Iris pigment epithelial cell (primary cell): ENCODE data around the gene ZSWIM2.
"Not testable (repeated sequence)": the region's sequence is repeated elsewhere in the genome, so short reads cannot be mapped to it uniquely, and the experiment has no call there.

Experiments used
- DNase-seq: peaks from one replicate; pipeline ENCODE4 v3.0.0-alpha.2; 2011; ENCODE audit warnings: low read depth

Gene ZSWIM2

GRCh38 chr2:186848873-186849578, at the start of gene ZSWIM2:
TSS of gene ZSWIM2 (minus strand) at chr2:186849170. CDS start at chr2:186849130, 40 bp downstream.
- DNase-seq, result peak; percentile 98

- DNase-seq, result not testable (repeated sequence)
Observed at GRCh38 chr2:186896220-186896619, 47.2 kb upstream of the ZSWIM2 start.

- no peak for DNase-seq
Observed at GRCh38 chr2:186895451-186895850, 46.5 kb upstream of the ZSWIM2 start.

GRCh38 chr2:186894478-186894877, 45.5 kb upstream of the ZSWIM2 start:
- no peak for DNase-seq

- DNase-seq, result no peak
Observed at GRCh38 chr2:186892821-186893220, 43.9 kb upstream of the ZSWIM2 start.

- DNase-seq, result peak; percentile 86
Observed at GRCh38 chr2:186891185-186891621, 42.2 kb upstream of the ZSWIM2 start.

- no peak for DNase-seq
Observed at GRCh38 chr2:186889101-186889879, 40.3 kb upstream of the ZSWIM2 start.

- DNase-seq, result peak; percentile 49
Observed at GRCh38 chr2:186887107-186888090, 38.4 kb upstream of the ZSWIM2 start.

GRCh38 chr2:186884587-186884986, 35.6 kb upstream of the ZSWIM2 start:
- DNase-seq, result peak; percentile 5

GRCh38 chr2:186883666-186884065, 34.7 kb upstream of the ZSWIM2 start:
- peak; percentile 53 for DNase-seq

- no peak for DNase-seq
Observed at GRCh38 chr2:186882511-186883071, 33.6 kb upstream of the ZSWIM2 start.

GRCh38 chr2:186881660-186882059, 32.7 kb upstream of the ZSWIM2 start:
- DNase-seq, result no peak

- DNase-seq, result peak; percentile 3
Observed at GRCh38 chr2:186879312-186879711, 30.3 kb upstream of the ZSWIM2 start.

- no peak for DNase-seq
Observed at GRCh38 chr2:186874713-186875112, 25.7 kb upstream of the ZSWIM2 start.

GRCh38 chr2:186871881-186872280, 22.9 kb upstream of the ZSWIM2 start:
- DNase-seq, result no peak

- DNase-seq, result no peak
Observed at GRCh38 chr2:186868344-186868743, 19.4 kb upstream of the ZSWIM2 start.

- DNase-seq, result peak; percentile 47
Observed at GRCh38 chr2:186862869-186863709, 14.1 kb upstream of the ZSWIM2 start.

GRCh38 chr2:186855216-186855615, 6.2 kb upstream of the ZSWIM2 start:
- DNase-seq, result no peak

GRCh38 chr2:186853951-186854350, 5.0 kb upstream of the ZSWIM2 start:
- peak; percentile 35 for DNase-seq

- no peak for DNase-seq
Observed at GRCh38 chr2:186852508-186852907, 3.5 kb upstream of the ZSWIM2 start.

GRCh38 chr2:186842373-186842772, 6.6 kb downstream of the ZSWIM2 start:
- no peak for DNase-seq
